Dermis microvascular lymphatic vessel endothelial cell (primary cell): ENCODE measurements around the gene BMP4. TPM values are rescaled to one million over a fixed set of nuclear protein-coding genes. Genes with fewer than 3 reads are reported as not detected.

ENCODE experiments used
- DNase-seq, 2 donors: peaks; one replicate each; pipeline versions ENCODE4 v3.0.0 to v3.0.0-alpha.2; 2010; ENCODE audit warnings: low read depth in 2 of 2
- total RNA-seq: library from RNA; depleted of rRNA; stranded (reverse); fragments of >200 nt; gene quantifications from 2 replicates; pipeline ENCODE4 v1.2.1, GENCODE V29; 2014

BMP4 gene
- total RNA-seq, 1 donor from 2014 or later, result 17.8 TPM

- peak in 1 of 2 donors; percentile 39 for DNase-seq
These were observed 10.1 kb downstream of the BMP4 start for GRCh38 chr14:53946404-53947093.

GRCh38 chr14:53946071-53946403 is 10.6 kb downstream of the BMP4 start:
- DNase-seq, result no peak

- no peak for DNase-seq
These were observed 12.9 kb downstream of the BMP4 start for GRCh38 chr14:53943751-53944083.

- no peak for DNase-seq
These were observed 13.5 kb downstream of the BMP4 start for GRCh38 chr14:53942970-53943750.

- no peak for DNase-seq
These were observed 18.3 kb downstream of the BMP4 start for GRCh38 chr14:53938136-53938837.

GRCh38 chr14:53934778-53935414 is 21.7 kb downstream of the BMP4 start:
- DNase-seq, result no peak

GRCh38 chr14:53932966-53933365 is 23.7 kb downstream of the BMP4 start:
- DNase-seq, result peak; percentile 76 to 77

- no peak for DNase-seq
These were observed 26.5 kb downstream of the BMP4 start for GRCh38 chr14:53929871-53930715.

GRCh38 chr14:53927171-53927570 is 29.5 kb downstream of the BMP4 start:
- no peak for DNase-seq

- no peak for DNase-seq
These were observed 31.3 kb downstream of the BMP4 start for GRCh38 chr14:53925201-53925766.

- peak in 1 of 2 donors; percentile 82 for DNase-seq
These were observed 31.9 kb downstream of the BMP4 start for GRCh38 chr14:53924753-53925152.

GRCh38 chr14:53921027-53921426 is 35.6 kb downstream of the BMP4 start:
- no peak for DNase-seq

GRCh38 chr14:53916239-53916638 is 40.4 kb downstream of the BMP4 start:
- no peak for DNase-seq

- DNase-seq, result no peak
These were observed 41.1 kb downstream of the BMP4 start for GRCh38 chr14:53915364-53916014.

- DNase-seq, result no peak
These were observed 44.6 kb downstream of the BMP4 start for GRCh38 chr14:53912021-53912420.

GRCh38 chr14:53908416-53908815 is 48.2 kb downstream of the BMP4 start:
- no peak for DNase-seq

GRCh38 chr14:53902307-53902706 is 54.3 kb downstream of the BMP4 start:
- no peak for DNase-seq

GRCh38 chr14:53900499-53900898 is 56.1 kb downstream of the BMP4 start:
- DNase-seq, result no peak
